Measurements from ENCODE around the gene TTC38. TPM values are rescaled to one million over a fixed set of nuclear protein-coding genes. Genes with fewer than 3 reads are reported as not detected.

TTC38 gene
- total RNA-seq, 1 experiment from 2014 or later, result 16.7 TPM

DNA sequence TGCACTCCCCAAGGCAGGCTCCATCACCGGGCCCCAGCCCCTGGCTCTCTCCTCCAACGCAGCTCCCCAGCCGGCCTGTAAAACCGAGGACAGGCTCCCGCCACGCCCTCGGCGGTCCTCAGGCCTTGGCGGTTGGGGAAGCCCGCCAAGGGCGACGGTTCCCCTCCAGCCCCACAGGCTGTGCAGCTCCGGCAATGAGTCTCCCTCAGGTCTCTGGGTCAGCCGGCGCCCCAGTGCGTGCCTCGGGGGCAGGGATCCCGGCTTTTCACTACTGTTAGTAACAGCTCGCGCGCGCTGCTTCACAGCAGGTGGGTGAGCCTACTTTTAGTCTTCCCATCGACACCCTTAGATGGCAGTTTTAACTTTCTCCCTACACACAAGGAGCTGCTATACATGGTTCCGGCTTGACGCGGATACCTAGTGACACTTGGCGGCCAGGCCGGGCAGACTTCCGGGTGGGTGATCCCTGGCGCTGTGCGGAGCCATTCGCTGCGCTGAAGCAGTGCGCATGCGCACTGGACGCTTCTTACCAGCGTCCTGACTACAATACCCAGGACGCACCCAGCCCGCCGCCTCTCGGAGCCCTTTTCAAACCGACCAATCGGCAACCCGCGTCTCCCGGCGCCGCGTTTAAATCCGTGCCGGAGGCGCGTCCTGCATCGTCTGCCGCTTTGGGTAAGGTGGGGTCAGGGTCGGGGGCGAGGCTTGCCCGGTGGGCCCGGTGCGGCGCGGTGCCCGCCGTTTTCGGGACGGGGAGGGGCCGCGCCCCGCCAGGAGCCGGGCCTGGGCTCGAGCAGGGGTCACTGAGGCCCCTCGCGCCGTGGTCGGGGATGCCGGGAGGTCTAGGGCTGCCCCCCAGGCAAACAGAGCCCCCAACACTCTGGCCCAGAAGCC is 28.7 kb downstream of the TTC38 start, which contains the start of gene GTSE1:
TSS of gene GTSE1 (plus strand) at position 614 of the 894 bp plus-strand sequence. CDS start 531 bp downstream, outside the sequence.
- ChIA-PET POLR2A (interaction anchor here (0.8 to 2.1 kb wide), 9 partner anchors 9 to 288 kb away, joined by 3 to 7 read pairs (median 5); partner anchors contain the start of genes CDPF1, PPARA, TRMU and TTC38), CTCF (interaction anchor here (0.6 to 4.0 kb wide), 7 partner anchors 10 to 302 kb away, joined by 3 to 16 read pairs (median 5); no protein-coding TSS in a partner anchor)
- TF ChIP-seq, protein P1, sequence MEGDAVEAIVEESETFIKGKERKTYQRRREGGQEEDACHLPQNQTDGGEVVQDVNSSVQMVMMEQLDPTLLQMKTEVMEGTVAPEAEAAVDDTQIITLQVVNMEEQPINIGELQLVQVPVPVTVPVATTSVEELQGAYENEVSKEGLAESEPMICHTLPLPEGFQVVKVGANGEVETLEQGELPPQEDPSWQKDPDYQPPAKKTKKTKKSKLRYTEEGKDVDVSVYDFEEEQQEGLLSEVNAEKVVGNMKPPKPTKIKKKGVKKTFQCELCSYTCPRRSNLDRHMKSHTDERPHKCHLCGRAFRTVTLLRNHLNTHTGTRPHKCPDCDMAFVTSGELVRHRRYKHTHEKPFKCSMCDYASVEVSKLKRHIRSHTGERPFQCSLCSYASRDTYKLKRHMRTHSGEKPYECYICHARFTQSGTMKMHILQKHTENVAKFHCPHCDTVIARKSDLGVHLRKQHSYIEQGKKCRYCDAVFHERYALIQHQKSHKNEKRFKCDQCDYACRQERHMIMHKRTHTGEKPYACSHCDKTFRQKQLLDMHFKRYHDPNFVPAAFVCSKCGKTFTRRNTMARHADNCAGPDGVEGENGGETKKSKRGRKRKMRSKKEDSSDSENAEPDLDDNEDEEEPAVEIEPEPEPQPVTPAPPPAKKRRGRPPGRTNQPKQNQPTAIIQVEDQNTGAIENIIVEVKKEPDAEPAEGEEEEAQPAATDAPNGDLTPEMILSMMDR (IDR thresholded peaks at IDR 0.05; ENCODE audit: unreplicated experiment), result no peak
- Mint-ChIP-seq H3K4me3 (ENCODE audit: unreplicated experiment) (peak within 1 kb of the TSS; percentile 86), H3K36me3 (ENCODE audit: insufficient read depth, unreplicated experiment) (peaks cover 48% of the 10 kb centered on the region), H3K9me3 (ENCODE audit: unreplicated experiment) (no peaks in the 10 kb centered on the region), H3K4me1 (ENCODE audit: insufficient read depth, unreplicated experiment) (peaks cover 27% of the 10 kb centered on the region), H3K27me3 (ENCODE audit: insufficient read depth, unreplicated experiment) (no peaks in the 10 kb centered on the region), H3K27ac (ENCODE audit: low read depth, unreplicated experiment) (peak within 1 kb of the TSS; percentile 97)
- BruUV-seq (replicated peaks), result TSS peak; percentile 64
- DNase-seq (ENCODE audit: unreplicated experiment), result peak; percentile 98
- intact Hi-C loops (cut with micrococcal nuclease), result loop anchor here (1.0 kb wide), 2 partner anchors 28 to 174 kb away; partner anchors contain the start of gene TTC38

DNA sequence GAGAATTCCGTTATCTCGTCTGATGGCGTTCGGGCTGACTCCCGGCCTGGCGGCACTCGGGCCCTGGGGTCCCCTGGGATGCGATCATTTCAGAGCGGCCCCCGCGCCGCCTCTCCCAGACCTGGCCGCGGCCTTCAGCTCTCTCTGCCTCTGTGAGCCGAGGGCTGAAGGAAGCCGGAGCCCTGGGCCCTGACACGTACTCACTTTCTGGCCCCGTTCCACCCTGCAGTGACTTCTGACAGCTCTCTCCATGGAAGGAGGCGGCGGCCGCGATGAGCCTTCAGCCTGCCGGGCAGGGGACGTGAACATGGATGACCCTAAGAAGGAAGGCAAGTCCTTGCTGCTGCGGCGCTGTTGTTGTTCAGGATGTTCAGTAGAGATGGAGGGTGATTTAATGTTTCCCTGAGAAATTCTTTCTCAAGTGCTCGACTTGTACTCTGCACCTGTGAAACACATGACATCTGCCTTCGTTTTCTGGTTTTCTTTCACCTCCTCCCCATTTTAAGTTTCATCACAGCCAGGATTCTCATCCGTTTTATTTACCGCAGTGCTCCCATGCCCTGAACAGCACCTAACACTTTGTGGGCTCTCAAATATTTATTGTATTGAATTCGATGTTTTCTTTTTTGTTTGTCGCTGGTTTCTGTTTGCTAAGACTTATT is 29.5 kb downstream of the TTC38 start:
- TF ChIP-seq, protein P1 (IDR thresholded peaks at IDR 0.05; ENCODE audit: unreplicated experiment), result no peak
- TSS peak; percentile 43 for BruUV-seq (replicated peaks)
- Mint-ChIP-seq H3K9me3 (ENCODE audit: unreplicated experiment) (no peaks in the 10 kb centered on the region), H3K27me3 (ENCODE audit: insufficient read depth, unreplicated experiment) (no peaks in the 10 kb centered on the region), H3K4me3 (ENCODE audit: unreplicated experiment) (peak overlapping the region; percentile 86), H3K4me1 (ENCODE audit: insufficient read depth, unreplicated experiment) (peaks cover 27% of the 10 kb centered on the region), H3K36me3 (ENCODE audit: insufficient read depth, unreplicated experiment) (peaks cover 43% of the 10 kb centered on the region), H3K27ac (ENCODE audit: low read depth, unreplicated experiment) (peak overlapping the region; percentile 97)
- POLR2A ChIA-PET, result interaction anchor here (1.9 to 2.1 kb wide), 2 partner anchors 39 to 146 kb away, joined by 4 to 7 read pairs; partner anchors contain the start of genes PPARA and TRMU
- CTCF ChIA-PET, result interaction anchor here (0.8 to 4.0 kb wide), 3 partner anchors 18 to 303 kb away, joined by 3 to 16 read pairs (median 5); no protein-coding TSS in a partner anchor
- intact Hi-C loops (cut with micrococcal nuclease), result no loop called here
- peak; percentile 47 for DNase-seq (ENCODE audit: unreplicated experiment)

DNA sequence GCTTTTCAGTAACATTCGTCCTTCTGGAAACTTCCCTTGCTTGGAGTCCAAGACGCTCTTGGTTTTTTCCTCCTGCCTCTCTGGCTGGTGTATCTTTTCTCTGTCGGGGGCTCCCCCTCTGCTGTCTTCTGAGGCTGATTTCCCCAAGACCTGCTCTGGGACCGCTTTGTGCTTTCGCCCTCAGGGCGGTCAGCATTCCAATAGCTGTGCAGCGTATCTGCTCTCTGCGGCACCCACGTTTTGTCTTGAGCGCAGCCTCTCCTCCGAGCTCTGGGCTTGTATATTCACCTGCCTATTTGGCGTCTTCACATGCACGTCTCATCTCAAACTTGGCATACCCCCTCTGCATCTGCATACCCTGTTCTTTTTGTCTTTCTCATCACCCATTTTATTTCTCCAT is 31.3 kb downstream of the TTC38 start:
- no peak for DNase-seq (ENCODE audit: unreplicated experiment)
- ChIA-PET POLR2A (no interaction called here), CTCF (interaction anchor here (0.9 to 4.0 kb wide), 4 partner anchors 177 to 304 kb away, joined by 4 to 16 read pairs (median 5); no protein-coding TSS in a partner anchor)
- H3K4me3 Mint-ChIP-seq (ENCODE audit: unreplicated experiment), result peak overlapping the region; percentile 46
- H3K27ac Mint-ChIP-seq (ENCODE audit: low read depth, unreplicated experiment), result no peak overlapping the region
- TF ChIP-seq, protein P1 (IDR thresholded peaks at IDR 0.05; ENCODE audit: unreplicated experiment), result no peak
- H3K27me3 Mint-ChIP-seq (ENCODE audit: insufficient read depth, unreplicated experiment), result no peaks in the 10 kb centered on the region
- no TSS peak for BruUV-seq (replicated peaks)
- intact Hi-C loops (cut with micrococcal nuclease), result no loop called here
- peaks cover 41% of the 10 kb centered on the region for H3K36me3 Mint-ChIP-seq (ENCODE audit: insufficient read depth, unreplicated experiment)
- peaks cover 36% of the 10 kb centered on the region for H3K4me1 Mint-ChIP-seq (ENCODE audit: insufficient read depth, unreplicated experiment)
- H3K9me3 Mint-ChIP-seq (ENCODE audit: unreplicated experiment), result no peaks in the 10 kb centered on the region
